ENCODE measurements around the gene UNC45A.
"Not testable (repeated sequence)": the region's sequence is repeated elsewhere in the genome, so short reads cannot be mapped to it uniquely, and the experiment has no call there.

Gene UNC45A

DNA sequence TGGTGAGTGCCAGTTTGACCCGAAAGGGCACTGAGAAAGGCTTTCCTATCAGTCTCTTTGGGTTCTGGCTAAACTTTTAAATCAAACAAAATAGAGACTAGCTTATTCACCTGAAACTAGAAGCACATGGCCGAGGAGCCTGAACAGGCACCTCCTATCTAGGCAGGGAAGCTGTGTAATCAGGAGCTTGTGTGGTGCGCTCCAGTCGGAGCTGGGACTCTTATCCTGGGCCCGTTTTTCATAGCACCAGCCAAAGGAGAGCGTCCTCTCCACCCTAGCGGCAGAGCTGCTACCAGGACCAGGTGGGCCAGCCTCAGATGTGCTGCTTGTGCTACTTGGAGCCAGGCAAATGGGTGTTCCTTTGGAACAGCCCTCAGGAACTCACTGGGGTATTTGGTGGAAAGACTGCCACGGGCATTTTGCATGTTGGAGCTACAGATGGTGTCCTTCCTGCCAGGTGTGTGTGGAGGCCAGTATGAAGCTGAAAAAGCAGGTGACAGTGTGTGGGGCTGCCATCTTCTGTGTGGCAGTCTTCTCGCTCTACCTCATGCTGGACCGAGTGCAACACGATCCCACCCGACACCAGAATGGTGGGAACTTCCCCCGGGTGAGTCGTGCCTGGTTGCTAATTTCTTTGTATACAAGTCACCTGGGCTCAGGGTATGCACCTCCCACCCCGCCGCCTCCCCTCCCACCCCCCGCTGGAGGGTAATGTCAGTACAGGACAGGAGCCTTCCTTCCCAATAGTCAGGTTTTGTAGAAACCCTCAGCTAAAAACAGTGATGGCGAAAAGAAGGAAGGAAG is 31.1 kb upstream of the UNC45A start:
- no peak for DNase-seq

- no peak for DNase-seq
Observed at GRCh38 chr15:90904746-90905145, 30.3 kb upstream of the UNC45A start.

- DNase-seq: no peak
Observed at GRCh38 chr15:90905306-90906180, 29.5 kb upstream of the UNC45A start.

DNA sequence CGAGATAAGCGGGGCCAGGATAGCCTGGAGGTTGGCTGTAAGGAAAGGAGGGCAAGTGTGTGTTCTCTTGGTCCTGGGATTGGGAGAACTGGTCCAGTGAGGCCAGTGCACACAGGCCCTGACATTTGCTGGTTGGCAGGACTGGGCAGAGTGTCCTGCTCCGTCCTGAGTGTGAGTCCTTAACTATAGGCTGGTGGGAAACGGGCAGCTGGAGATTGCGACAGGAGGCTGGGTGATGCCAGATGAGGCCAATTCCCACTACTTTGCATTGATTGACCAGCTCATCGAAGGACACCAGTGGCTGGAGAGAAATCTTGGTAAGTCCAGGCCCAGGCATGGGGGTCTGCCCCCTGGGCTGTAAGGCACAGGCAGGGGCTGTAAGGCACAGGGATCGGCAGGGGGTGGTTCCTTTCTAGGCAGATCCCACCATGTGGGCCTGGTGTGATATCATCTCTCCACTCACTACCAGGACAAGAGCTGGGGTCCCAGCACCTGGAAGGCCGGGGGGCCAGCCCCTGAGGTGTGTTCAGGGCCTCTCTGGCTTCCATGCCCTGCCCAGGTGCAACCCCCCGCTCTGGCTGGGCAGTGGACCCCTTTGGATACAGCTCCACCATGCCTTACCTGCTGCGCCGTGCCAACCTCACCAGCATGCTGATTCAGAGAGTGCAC is 28.8 kb upstream of the UNC45A start:
- no peak for DNase-seq

- DNase-seq: no peak
Observed at GRCh38 chr15:90907051-90907660, 27.9 kb upstream of the UNC45A start.

DNA sequence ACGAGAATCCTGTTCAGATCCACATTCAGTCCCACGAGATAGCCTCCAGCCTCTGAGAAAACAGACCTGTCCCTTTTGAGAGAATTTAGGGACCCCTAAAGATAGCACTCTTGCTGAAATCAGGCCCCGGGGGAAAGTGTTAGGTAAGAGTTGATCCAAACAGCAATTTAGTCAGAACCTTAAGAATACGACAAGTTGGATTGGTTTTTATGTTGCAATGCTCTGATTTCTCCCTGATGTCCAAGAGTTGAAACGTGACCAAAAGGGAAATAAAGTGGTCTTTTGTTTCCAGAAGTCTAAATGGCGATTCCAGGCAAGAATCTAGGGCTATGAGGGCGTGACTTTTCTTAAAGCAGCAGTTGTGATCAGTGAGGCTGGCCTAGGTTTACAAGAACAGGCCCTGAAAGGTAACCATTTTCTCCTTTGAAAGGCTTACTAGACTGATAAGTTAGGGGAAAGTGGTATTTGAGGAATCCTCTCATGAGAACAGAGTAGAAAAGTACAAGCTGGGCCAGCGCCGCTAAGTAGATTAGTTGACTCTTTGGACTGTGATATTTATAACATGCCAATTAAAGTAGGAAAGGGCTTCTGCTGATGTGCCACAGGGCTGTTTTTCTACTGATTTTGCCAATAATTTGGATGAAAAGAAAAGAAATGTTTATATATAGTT is 27.1 kb upstream of the UNC45A start:
- DNase-seq: no peak

DNA sequence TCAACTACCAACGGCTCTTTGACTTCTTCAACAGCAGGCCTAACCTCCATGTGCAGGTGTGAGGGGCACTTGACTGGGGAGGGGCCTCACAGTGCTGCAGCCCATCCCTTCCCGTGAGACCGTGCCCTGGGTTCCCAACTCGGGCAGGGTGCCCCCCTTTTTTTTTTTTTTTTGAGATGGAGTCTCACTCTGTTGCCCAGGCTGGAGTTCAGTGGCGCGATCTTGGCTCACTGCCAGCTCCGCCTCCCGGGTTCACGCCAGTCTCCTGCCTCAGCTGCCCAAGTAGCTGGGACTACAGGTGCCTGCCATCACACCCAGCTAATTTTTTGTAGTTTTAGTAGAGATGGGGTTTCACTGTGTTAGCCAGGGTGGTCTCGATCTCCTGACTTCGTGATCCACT is 25.6 kb upstream of the UNC45A start:
- not testable (repeated sequence) for DNase-seq

GRCh38 chr15:90909976-90910375 is 25.1 kb upstream of the UNC45A start:
- DNase-seq: no peak

DNA sequence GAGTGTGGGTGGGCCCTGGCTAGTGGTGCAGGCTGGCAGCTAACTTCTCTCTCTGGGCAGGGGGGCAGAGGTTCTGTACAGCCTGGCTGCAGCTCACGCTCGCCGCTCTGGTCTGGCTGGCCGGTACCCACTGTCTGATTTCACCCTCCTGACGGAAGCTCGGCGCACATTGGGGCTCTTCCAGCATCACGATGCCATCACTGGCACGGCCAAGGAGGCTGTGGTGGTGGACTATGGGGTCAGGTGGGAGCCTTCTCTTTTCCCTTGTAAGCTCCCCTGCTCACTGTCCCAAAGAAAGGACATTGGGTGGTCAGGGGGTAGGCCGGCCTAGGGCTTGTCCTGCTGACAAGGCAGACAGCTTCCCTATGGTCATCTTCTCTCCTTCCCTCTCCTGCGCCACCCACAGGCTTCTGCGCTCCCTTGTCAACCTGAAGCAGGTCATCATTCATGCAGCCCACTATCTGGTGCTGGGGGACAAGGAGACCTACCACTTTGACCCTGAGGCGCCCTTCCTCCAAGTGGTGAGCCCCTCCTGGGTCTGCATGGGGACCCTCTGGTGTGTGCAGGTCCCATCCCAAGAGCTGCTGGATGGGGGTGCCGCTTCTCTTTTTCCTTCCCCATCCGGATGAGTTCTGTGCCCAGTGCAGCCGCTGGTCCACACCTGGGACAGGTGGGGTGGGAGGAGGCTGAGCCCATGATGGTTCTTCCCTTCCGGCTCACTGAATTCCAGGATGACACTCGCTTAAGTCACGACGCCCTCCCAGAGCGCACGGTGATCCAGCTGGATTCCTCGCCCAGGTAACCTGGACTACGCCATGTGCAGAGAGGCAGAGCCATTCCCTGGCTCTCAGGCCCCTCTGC is 24.4 kb upstream of the UNC45A start:
- no peak for DNase-seq

- no peak for DNase-seq
Observed at GRCh38 chr15:90911302-90911623, 23.8 kb upstream of the UNC45A start.

GRCh38 chr15:90911906-90912769 is 22.9 kb upstream of the UNC45A start:
- DNase-seq: no peak

DNA sequence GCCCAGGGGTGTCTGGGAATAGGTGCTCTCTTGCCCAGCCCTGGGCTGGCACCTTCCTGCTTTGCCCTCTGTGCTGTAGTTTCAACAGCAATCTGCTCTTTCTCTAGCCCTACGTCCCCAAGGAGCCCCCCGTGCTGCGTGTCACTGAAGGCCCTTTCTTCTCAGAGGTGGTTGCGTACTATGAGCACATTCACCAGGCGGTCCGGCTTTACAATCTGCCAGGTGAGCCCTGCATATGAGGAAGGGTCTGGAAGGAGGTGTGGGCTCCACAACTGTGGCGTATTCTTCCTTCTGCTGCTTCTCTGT is 22.4 kb upstream of the UNC45A start:
- no peak for DNase-seq

GRCh38 chr15:90913398-90913944 is 21.6 kb upstream of the UNC45A start:
- DNase-seq: no peak

- no peak for DNase-seq
Observed at GRCh38 chr15:90914305-90915080, 20.6 kb upstream of the UNC45A start.

DNA sequence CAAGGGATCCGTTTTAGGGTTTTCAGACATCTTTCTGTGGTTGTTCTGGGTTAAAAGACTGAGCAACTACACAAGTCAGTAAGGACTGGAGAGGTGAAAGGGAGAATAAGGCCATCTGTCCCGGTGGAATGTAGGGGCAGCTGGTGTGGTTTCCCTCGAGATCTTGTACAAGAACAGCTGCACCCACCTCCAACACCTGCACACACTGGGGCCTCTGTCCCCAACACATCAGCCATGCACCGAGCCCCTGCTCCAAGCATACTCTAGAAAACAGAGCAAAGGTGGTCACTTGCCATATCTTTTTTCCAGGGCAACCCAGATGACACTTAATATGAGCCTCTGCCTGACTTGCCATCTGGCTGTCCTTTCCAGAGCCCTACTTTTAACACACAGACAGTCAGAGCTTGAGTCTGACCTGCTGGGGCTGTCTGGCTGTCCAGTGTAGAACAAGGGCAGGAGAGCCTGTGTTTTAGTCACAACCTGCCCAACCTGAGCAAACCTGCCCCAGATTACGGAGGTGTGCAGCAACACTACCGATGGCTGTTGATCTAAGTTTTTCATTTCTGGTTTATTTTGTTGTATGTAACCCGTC is 19.8 kb upstream of the UNC45A start:
- DNase-seq: no peak

- no peak for DNase-seq
Observed at GRCh38 chr15:90915808-90916440, 19.2 kb upstream of the UNC45A start.

DNA sequence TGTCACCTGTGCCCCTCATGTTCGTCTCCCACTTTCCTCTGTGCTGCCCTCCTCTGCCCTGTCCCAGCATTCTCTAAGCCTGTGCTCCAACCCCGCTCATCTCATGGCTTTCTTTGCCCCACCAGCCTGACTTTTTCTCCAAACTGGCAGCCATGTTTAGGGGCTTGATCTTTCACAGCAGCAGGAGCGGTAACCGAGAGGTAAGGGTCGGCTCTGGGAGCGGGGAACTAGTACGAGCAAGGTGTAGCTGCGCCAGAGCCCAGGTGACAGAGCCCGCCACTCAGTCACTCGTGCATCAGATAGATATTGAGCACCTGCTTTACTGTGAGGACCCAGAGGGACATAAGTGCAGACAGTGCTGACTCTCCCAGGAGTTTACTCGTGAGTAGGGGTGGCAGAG is 18.6 kb upstream of the UNC45A start:
- DNase-seq: no peak

DNA sequence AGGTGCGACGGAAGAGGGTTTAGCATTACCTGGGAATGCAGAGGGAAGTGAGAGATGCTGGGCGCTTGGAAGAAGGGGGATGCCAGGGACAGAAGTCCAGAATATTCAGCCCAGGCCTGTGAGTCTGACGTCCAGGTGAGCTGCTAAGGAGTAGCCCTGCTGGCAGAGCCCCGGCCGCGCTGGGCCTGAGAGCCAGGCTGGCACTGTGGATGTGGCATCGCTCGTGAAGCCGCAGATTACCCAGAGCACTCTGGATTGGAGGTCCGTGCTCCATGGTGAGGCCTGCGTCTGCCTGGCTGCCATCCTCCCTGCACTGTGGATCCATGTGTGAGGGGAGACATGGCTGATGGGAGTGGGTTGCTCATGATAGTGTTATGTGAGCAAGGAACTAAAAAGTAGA is 17.5 kb upstream of the UNC45A start:
- DNase-seq: no peak
